Ishikawa (cell line): ENCODE measurements around the gene PAPLN.

Source experiments
- CEBPB ChIP-seq: IDR thresholded peaks from 2 replicates; pipeline ENCODE4 v1.6.1; 2012
- CREB1 ChIP-seq: IDR thresholded peaks from 2 replicates; pipeline ENCODE4 v1.6.1; 2012; ENCODE audit warnings: low read depth
- EGR1 ChIP-seq: IDR thresholded peaks from 2 replicates; pipeline ENCODE4 v1.6.1; 2012
- EP300 ChIP-seq: IDR thresholded peaks from 2 replicates; pipeline ENCODE4 v1.6.1; 2012; ENCODE audit warnings: borderline replicate concordance
- FOXM1 ChIP-seq: IDR thresholded peaks from 2 replicates; pipeline ENCODE4 v1.6.1; 2012; ENCODE audit warnings: low read depth, borderline replicate concordance
- NFIC ChIP-seq: IDR thresholded peaks from 2 replicates; pipeline ENCODE4 v1.6.1; 2012
- RAD21 ChIP-seq: IDR thresholded peaks from 2 replicates; pipeline ENCODE4 v1.6.1; 2012; ENCODE audit warnings: low read depth
- TAF1 ChIP-seq: IDR thresholded peaks from 2 replicates; pipeline ENCODE4 v1.6.1; 2012; ENCODE audit warnings: low read depth, mild to moderate bottlenecking
- TCF12 ChIP-seq: IDR thresholded peaks from 2 replicates; pipeline ENCODE4 v1.6.1; 2012; ENCODE audit warnings: low read depth
- TEAD4 ChIP-seq: IDR thresholded peaks from 2 replicates; pipeline ENCODE4 v1.6.1; 2012
- USF1 ChIP-seq: IDR thresholded peaks from 2 replicates; pipeline ENCODE4 v1.6.1; 2012
- YY1 ChIP-seq: IDR thresholded peaks from 2 replicates; pipeline ENCODE4 v1.6.1; 2012; ENCODE audit warnings: low read depth
- ZBTB7A ChIP-seq: IDR thresholded peaks from 2 replicates; pipeline ENCODE4 v1.6.1; 2012; ENCODE audit warnings: low read depth
- TF ChIP-seq, protein P1 (sequence below): IDR thresholded peaks from 2 replicates; pipeline ENCODE4 v1.6.1; 2012
- TF ChIP-seq, protein P2 (sequence below): IDR thresholded peaks from 2 replicates; pipeline ENCODE4 v1.6.1; 2012; ENCODE audit warnings: low read depth, mild to moderate bottlenecking

PAPLN gene

DNA sequence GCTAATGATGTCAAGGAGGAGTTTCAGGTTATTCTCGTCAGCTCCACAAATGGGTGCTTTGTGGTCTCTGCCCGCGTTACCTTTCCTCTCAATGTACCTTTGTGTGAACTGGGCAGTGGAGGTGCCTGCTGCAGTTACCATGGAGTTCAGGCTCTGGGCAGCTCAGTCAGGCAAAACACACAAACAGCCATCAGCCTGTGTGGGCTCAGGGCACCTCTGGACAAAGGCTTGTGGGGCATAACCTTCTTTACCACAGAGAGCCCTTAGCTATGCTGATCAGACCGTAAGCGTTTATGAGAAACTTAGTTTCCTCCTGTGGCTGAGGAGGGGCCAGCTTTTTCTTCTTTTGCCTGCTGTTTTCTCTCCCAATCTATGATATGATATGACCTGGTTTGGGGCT lies 16.7 kb upstream of the PAPLN start:
- TF ChIP-seq TAF1: no peak
- TF ChIP-seq, protein P1, sequence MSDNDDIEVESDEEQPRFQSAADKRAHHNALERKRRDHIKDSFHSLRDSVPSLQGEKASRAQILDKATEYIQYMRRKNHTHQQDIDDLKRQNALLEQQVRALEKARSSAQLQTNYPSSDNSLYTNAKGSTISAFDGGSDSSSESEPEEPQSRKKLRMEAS: no peak
- TF ChIP-seq CEBPB: no peak
- no peak for TF ChIP-seq CREB1
- no peak for TF ChIP-seq YY1
- TF ChIP-seq, protein P2, sequence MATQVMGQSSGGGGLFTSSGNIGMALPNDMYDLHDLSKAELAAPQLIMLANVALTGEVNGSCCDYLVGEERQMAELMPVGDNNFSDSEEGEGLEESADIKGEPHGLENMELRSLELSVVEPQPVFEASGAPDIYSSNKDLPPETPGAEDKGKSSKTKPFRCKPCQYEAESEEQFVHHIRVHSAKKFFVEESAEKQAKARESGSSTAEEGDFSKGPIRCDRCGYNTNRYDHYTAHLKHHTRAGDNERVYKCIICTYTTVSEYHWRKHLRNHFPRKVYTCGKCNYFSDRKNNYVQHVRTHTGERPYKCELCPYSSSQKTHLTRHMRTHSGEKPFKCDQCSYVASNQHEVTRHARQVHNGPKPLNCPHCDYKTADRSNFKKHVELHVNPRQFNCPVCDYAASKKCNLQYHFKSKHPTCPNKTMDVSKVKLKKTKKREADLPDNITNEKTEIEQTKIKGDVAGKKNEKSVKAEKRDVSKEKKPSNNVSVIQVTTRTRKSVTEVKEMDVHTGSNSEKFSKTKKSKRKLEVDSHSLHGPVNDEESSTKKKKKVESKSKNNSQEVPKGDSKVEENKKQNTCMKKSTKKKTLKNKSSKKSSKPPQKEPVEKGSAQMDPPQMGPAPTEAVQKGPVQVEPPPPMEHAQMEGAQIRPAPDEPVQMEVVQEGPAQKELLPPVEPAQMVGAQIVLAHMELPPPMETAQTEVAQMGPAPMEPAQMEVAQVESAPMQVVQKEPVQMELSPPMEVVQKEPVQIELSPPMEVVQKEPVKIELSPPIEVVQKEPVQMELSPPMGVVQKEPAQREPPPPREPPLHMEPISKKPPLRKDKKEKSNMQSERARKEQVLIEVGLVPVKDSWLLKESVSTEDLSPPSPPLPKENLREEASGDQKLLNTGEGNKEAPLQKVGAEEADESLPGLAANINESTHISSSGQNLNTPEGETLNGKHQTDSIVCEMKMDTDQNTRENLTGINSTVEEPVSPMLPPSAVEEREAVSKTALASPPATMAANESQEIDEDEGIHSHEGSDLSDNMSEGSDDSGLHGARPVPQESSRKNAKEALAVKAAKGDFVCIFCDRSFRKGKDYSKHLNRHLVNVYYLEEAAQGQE: no peak
- TF ChIP-seq EP300: no peak
- no peak for TF ChIP-seq NFIC

DNA sequence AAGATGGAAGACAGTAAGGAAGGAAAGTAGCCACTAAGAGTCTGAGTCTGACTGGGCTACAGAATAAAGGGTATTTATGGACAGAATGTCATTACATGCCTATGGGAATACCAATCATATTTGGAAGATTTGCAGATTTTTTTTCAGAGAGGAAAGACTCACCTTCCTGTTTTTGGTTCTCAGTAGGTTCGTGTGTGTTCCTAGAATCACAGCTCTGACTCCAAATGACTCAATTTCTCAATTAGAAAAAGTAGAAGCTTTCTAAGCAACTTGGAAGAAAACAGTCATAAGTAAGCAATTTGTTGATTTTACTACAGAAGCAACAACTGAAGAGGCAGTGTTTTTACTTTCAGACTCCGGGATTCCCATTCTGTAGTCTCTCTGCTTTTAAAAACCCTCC lies 15.4 kb upstream of the PAPLN start:
- TF ChIP-seq NFIC (no peak), CEBPB (no peak), TAF1 (no peak), CREB1 (no peak), RAD21 (no peak), EP300 (no peak), USF1 (no peak), YY1 (no peak)
- TF ChIP-seq, protein P1: no peak

DNA sequence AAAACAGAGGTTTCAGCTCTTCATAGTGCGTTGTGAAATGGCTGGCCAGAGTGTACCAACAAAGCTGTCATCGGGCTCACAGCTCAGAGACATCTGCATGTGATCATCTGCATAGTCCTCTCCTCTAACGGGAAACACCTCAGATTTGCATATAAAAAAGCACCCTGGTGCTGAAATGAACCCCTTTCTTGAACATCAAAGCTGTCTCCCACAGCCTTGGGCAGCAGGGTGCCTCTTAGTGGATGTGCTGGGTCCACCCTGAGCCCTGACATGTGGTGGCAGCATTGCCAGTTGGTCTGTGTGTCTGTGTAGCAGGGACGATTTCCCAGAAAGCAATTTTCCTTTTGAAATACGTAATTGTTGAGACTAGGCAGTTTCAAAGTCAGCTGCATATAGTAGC lies 14.3 kb upstream of the PAPLN start:
- TF ChIP-seq FOXM1 (no peak), CEBPB (no peak), TAF1 (no peak), USF1 (no peak), YY1 (no peak), EGR1 (no peak), TEAD4 (no peak), EP300 (no peak), TCF12 (no peak), RAD21 (no peak), NFIC (no peak), ZBTB7A (no peak)
- TF ChIP-seq, protein P2: no peak
- TF ChIP-seq, protein P1: no peak

DNA sequence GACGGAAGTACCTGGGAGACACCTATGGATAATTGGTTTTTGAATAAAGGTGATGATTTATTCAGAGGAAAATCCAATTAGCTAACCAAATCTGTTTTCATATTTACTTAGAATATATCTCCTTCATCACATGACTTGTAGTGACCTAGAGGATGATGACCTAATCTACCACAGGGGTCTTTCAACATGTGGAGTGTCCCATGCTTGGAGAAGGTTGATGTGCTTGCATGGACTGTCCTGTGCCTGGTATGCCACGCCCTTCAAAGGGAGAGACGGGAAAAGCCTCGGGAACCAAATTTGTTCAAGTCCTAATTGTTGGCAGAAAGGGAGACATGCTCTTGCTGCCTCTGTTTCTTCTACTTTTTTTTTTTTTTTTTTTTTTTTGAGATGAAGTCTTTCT lies 11.8 kb upstream of the PAPLN start:
- TF ChIP-seq NFIC (no peak), RAD21 (no peak), USF1 (no peak), EGR1 (no peak), FOXM1 (no peak), TEAD4 (no peak), TCF12 (no peak), ZBTB7A (no peak), CREB1 (no peak), TAF1 (no peak), CEBPB (no peak), YY1 (no peak), EP300 (no peak)
- TF ChIP-seq, protein P2: no peak
- TF ChIP-seq, protein P1: no peak
